GM10266 (cell line): ENCODE results near the gene CD200R1.

Experiments used
- DNase-seq: peaks from one replicate; pipeline ENCODE4 v3.0.0; 2012; ENCODE audit errors: extremely low spot score
- TF ChIP-seq, protein P1 (sequence below): IDR thresholded peaks from 2 replicates; pipeline ENCODE4 v1.5.1; 2012; ENCODE audit warnings: mild to moderate bottlenecking, low read depth; ENCODE audit not compliant: control insufficient read depth, insufficient read depth; ENCODE audit errors: missing control alignments

Gene CD200R1

DNA sequence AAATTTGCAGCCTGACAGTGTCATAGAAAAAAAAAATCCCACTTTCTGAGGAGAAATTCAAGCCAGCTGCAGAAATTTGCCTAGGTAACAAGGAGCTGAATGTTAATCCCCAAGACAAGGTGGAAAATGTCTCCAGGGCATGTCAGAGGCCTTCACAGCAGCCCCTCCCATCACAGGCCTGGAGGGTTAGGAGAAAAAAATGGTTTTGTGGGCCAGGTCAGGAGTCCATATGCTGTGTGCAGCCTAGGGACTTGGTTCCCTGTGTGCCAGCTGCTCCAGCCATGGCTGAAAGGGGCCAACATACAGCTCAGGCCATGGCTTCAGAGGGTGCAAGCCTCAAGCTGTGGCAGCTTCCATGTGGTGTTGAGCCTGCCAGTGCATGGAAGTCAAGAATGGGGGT, 11.2 kb downstream of the CD200R1 start:
- no peak for DNase-seq
- TF ChIP-seq, protein P1, sequence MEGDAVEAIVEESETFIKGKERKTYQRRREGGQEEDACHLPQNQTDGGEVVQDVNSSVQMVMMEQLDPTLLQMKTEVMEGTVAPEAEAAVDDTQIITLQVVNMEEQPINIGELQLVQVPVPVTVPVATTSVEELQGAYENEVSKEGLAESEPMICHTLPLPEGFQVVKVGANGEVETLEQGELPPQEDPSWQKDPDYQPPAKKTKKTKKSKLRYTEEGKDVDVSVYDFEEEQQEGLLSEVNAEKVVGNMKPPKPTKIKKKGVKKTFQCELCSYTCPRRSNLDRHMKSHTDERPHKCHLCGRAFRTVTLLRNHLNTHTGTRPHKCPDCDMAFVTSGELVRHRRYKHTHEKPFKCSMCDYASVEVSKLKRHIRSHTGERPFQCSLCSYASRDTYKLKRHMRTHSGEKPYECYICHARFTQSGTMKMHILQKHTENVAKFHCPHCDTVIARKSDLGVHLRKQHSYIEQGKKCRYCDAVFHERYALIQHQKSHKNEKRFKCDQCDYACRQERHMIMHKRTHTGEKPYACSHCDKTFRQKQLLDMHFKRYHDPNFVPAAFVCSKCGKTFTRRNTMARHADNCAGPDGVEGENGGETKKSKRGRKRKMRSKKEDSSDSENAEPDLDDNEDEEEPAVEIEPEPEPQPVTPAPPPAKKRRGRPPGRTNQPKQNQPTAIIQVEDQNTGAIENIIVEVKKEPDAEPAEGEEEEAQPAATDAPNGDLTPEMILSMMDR, result no peak

DNA sequence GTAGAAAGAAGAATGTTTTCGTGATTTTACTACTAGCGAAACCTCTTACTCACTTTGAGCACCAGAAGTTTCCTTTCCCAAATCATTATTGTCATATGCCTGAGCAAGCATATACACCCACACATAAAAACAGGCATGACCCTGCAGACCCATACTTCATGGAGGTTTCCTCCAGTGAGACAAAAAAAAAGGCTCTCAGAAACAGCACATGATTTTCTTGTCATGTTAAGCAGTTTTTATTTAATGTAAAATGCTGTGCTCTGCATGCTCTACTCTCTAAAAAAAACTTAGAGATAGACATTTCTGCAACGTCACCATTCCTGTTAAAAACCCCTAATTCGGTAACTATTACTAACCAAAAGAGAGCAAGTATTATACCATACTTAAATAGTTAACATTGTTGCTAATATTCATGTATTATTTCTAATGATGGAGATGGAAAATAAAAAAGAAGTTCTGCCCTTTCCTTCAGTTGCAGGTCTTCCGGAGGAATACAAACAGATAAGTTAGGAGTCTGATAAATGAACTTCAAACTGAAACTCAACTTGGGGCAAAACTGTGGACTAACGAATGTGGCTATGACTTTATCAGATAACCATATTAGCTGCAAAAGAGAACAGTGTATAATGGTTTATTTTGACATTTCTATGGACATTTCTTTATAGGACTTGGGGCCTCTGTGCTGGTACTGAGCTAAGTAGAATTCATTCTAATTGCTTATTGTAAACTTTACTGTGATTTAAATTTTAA, 15.9 kb downstream of the CD200R1 start:
- TF ChIP-seq, protein P1, result no peak

DNA sequence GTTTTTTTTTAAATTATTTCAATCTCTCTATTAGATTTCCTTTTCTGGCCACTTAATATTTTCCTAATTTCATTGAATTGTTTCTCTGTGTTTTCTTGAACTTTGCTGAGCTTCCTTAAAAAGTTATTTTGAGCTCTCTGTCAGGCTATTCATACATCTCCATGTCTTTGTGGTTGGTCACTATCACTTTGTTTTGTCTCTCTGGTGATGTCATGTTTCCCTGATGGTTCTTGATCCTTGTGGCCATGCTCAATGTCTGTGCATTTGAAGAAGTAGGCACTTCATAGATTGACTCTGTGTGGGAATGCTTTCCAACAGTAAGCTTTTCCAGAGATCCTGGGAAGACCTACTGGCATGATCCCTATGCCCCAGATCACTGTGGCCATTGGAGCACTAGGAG, 18.6 kb downstream of the CD200R1 start:
- TF ChIP-seq, protein P1, result no peak
- DNase-seq, result no peak

More for the DNA sequence above, 15.9 kb downstream of the CD200R1 start:
- DNase-seq, result peak; percentile 22

DNA sequence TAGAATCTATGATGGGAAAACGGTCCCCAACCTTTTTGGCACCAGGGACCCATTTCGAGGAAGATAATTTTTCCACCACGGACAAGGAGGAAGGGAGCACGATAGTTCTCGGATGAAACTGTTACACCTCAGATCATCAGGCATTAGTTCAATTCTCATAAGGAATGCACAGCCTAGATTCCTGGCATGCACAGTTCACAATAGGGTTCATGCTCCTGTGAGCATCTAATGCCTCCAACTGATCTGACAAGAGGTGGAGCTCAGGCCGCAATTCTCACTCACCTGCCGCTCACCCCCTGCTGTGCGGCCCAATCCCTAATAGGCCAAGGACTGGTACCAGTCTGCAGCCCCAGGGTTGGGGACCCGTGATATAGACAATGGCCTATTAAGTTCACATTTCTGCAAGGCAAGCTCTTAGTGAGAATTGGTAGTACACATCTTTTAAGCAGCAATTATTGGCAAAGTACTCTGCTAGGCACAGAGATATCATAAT, 26.5 kb downstream of the CD200R1 start:
- TF ChIP-seq, protein P1, result no peak
- DNase-seq, result no peak

DNA sequence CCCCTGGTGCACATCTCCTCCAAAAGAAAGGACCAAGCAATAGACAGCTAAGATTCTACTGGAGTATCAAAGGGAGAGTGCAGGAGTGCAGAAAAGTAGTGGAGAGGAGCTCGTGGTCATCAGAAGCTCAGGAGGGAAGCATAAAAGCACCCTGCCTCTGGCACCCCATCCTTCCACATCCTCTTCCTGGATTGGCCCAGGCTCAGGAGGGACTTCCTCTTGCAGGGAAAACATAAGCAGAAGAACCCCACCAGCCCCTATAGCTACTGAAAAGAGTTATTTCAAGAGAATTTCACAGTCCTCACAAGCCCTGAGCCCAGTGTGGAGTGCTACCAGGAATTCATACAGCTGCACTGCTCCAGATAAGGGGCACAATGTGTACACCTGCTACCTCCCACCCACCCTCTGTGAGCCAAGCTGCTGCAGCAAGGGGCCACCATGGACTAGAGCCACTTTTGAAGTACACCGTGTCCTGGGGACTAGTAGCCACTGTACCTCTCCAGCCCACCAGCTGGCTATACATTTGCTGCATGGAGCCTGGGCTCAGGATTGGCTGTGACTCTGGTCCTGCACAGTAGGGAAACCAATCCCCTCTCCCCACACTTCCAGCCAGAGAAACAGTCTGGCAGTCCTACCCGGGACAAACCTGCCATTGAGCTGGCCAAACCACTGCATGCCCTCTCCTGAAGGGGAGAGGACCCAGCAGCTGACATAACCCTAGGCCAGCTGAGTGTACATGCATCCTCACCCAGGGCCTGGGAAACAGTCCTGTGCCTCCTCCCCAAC, 43.0 kb downstream of the CD200R1 start:
- TF ChIP-seq, protein P1, result no peak
- DNase-seq, result no peak

DNA sequence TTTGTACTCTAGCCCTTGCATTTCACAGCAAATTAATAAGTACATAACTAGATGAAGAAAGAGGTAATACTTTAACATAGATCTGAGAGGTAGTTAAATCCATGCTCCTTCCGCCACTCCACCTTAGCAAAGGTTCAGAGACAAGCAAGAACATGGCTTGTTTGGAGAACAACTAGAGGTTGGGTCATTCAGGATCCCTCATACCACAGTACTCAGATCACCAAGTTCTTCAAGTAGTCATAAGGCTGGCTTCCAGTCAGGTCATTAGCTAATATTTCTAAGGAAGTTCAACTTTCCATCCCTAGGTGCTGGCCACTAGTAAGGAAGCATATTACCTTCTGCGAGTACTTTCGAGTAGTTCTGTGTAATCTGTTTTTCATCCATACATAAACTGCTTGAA, 44.1 kb downstream of the CD200R1 start:
- no peak for DNase-seq
- TF ChIP-seq, protein P1, result no peak

DNA sequence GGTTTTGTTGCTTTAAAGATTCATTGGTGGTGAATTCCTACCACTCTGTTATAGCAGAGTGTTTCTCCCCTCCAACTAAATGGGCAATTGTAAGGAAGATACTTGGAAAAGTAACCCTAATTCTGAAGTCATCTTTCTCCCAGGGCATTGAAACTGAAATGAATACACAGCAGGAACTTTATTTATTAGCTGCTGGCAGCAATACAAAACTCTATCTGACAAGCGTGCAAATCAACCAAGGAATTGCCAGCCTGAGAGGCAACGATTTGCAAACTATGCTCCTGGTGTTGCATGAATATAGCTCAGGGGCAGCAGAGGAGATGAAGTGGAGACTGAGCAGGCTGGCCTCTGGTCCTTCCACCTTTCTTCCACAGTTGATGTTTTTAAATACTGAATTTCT, 48.9 kb downstream of the CD200R1 start:
- TF ChIP-seq, protein P1, result no peak
- DNase-seq, result no peak
